HEK293 (cell line): Measurements from ENCODE around the gene PCNX3.
A peak's percentile ranks its signal among the peaks of the same experiment; 100 is the strongest.

Source experiments
- CTCF ChIA-PET: fragments of 350-600 bp; formaldehyde crosslinking; extraction: SDS; loops from one replicate; lab custom pipeline; 2021; ENCODE audit warnings: antibody characterized with exemption; lab: Yijun Ruan, JAX
- POLR2A ChIA-PET: fragments of 300-600 bp; formaldehyde crosslinking; extraction: SDS; loops from one replicate; lab custom pipeline; 2020; ENCODE audit warnings: antibody characterized with exemption, inconsistent platforms; lab: Yijun Ruan, JAX
- H3K27ac ChIP-seq: fragments of 200-500 bp; sonication (Bioruptor generic); 2 replicates; pipeline ENCODE4 v1.5.1; 2014; ENCODE audit warnings: low read depth, low read length, control low read depth, inconsistent platforms; ENCODE audit errors: extremely low read depth
- H3K36me3 ChIP-seq, 2 experiments: fragments of 200-500 bp in 1 of 2; sonication (Bioruptor generic) in 1 of 2; 1 replicate in 1 of 2; 2 replicates in 1 of 2; pipeline ENCODE4 v1.5.1; 2014 to 2017; ENCODE audit warnings: inconsistent platforms in 2 of 2, low read length in 2 of 2; ENCODE audit not compliant: control insufficient read depth in 2 of 2, insufficient read depth in 1 of 2
- H3K4me1 ChIP-seq: fragments of 200-500 bp; sonication (Bioruptor generic); 2 replicates; pipeline ENCODE4 v1.5.1; 2014; ENCODE audit warnings: mild to moderate bottlenecking, low read length, inconsistent platforms; ENCODE audit not compliant: control insufficient read depth, insufficient read depth
- H3K4me3 ChIP-seq: 2 replicates; pipeline ENCODE4 v1.5.1; 2011; ENCODE audit warnings: low read depth, mild to moderate bottlenecking, control low read depth, low read length, moderate library complexity
- H3K9me3 ChIP-seq: fragments of 200-500 bp; sonication (Bioruptor generic); 2 replicates; pipeline ENCODE4 v1.5.1; 2014; ENCODE audit warnings: low read depth, low read length, inconsistent platforms; ENCODE audit not compliant: control insufficient read depth, insufficient read depth
- HIC1 ChIP-seq: fragments of 450-650 bp; formaldehyde crosslinking; IDR thresholded peaks from 2 replicates; pipeline ENCODE4 v1.5.1; 2016; ENCODE audit warnings: missing biosample characterization, missing genetic modification characterization
- HOXD13 ChIP-seq: sonication (generic); formaldehyde crosslinking; IDR thresholded peaks from 2 replicates; pipeline ENCODE4 v1.8.0; 2022; ENCODE audit warnings: missing genetic modification reagents, borderline replicate concordance
- KLF8 ChIP-seq: fragments of 450-650 bp; formaldehyde crosslinking; IDR thresholded peaks from 2 replicates; pipeline ENCODE4 v1.5.1; 2016; ENCODE audit warnings: missing biosample characterization, missing genetic modification characterization
- REPIN1 ChIP-seq: fragments of 450-650 bp; formaldehyde crosslinking; IDR thresholded peaks from 2 replicates; pipeline ENCODE4 v1.5.1; 2017; ENCODE audit warnings: missing biosample characterization, missing genetic modification characterization, low read depth
- SP3 ChIP-seq: fragments of 450-650 bp; formaldehyde crosslinking; IDR thresholded peaks from 2 replicates; pipeline ENCODE4 v1.5.1; 2016; ENCODE audit warnings: missing biosample characterization, missing genetic modification characterization
- YY1 ChIP-seq: fragments of 450-650 bp; formaldehyde crosslinking; IDR thresholded peaks from 2 replicates; pipeline ENCODE4 v1.5.1; 2018; ENCODE audit warnings: missing biosample characterization, missing genetic modification characterization
- ZBTB6 ChIP-seq: fragments of 450-650 bp; formaldehyde crosslinking; IDR thresholded peaks from 2 replicates; pipeline ENCODE4 v1.5.1; 2017; ENCODE audit warnings: missing biosample characterization, missing genetic modification characterization
- ZBTB7A ChIP-seq: fragments of 450-650 bp; formaldehyde crosslinking; IDR thresholded peaks from 2 replicates; pipeline ENCODE4 v1.5.1; 2016; ENCODE audit warnings: low read depth, missing biosample characterization, missing genetic modification characterization
- ZFP3 ChIP-seq: fragments of 450-650 bp; formaldehyde crosslinking; IDR thresholded peaks from 2 replicates; pipeline ENCODE4 v1.5.1; 2016; ENCODE audit warnings: low read depth, missing biosample characterization, missing genetic modification characterization
- ZNF146 ChIP-seq: fragments of 450-650 bp; formaldehyde crosslinking; IDR thresholded peaks from 2 replicates; pipeline ENCODE4 v1.5.1; 2016; ENCODE audit warnings: missing biosample characterization, missing genetic modification characterization
- ZNF155 ChIP-seq: fragments of 450-650 bp; formaldehyde crosslinking; IDR thresholded peaks from 2 replicates; pipeline ENCODE4 v1.5.1; 2016; ENCODE audit warnings: missing biosample characterization, missing genetic modification characterization
- ZNF174 ChIP-seq: fragments of 450-650 bp; formaldehyde crosslinking; IDR thresholded peaks from 2 replicates; pipeline ENCODE4 v1.5.0; 2017; ENCODE audit warnings: missing biosample characterization, mild to moderate bottlenecking, missing genetic modification characterization
- ZNF175 ChIP-seq: fragments of 450-650 bp; formaldehyde crosslinking; IDR thresholded peaks from 2 replicates; pipeline ENCODE4 v1.5.1; 2016; ENCODE audit warnings: missing biosample characterization, missing genetic modification characterization
- ZNF223 ChIP-seq: fragments of 450-650 bp; formaldehyde crosslinking; IDR thresholded peaks from 2 replicates; pipeline ENCODE4 v1.5.1; 2016; ENCODE audit warnings: missing biosample characterization, missing genetic modification characterization
- ZNF23 ChIP-seq: fragments of 450-650 bp; formaldehyde crosslinking; IDR thresholded peaks from 2 replicates; pipeline ENCODE4 v1.5.1; 2016; ENCODE audit warnings: missing biosample characterization, missing genetic modification characterization, borderline replicate concordance
- ZNF311 ChIP-seq: fragments of 450-650 bp; formaldehyde crosslinking; IDR thresholded peaks from 2 replicates; pipeline ENCODE4 v1.5.1; 2017; ENCODE audit warnings: missing biosample characterization, missing genetic modification characterization, borderline replicate concordance
- ZNF335 ChIP-seq: fragments of 450-650 bp; formaldehyde crosslinking; conservative IDR thresholded peaks from 2 replicates; pipeline ENCODE4 v1.5.1; 2016; ENCODE audit warnings: missing biosample characterization, missing genetic modification characterization
- ZNF350 ChIP-seq: fragments of 450-650 bp; formaldehyde crosslinking; IDR thresholded peaks from 2 replicates; pipeline ENCODE4 v1.5.0; 2017; ENCODE audit warnings: missing biosample characterization, mild to moderate bottlenecking, missing genetic modification characterization
- ZNF366 ChIP-seq: fragments of 450-650 bp; formaldehyde crosslinking; conservative IDR thresholded peaks from 2 replicates; pipeline ENCODE4 v1.5.1; 2016; ENCODE audit warnings: missing biosample characterization, missing genetic modification characterization
- ZNF37A ChIP-seq: fragments of 450-650 bp; IDR thresholded peaks from 2 replicates; pipeline ENCODE4 v1.5.1; 2018; ENCODE audit warnings: missing biosample characterization, missing genetic modification characterization
- ZNF391 ChIP-seq: fragments of 450-650 bp; formaldehyde crosslinking; IDR thresholded peaks from 2 replicates; pipeline ENCODE4 v1.5.1; 2016; ENCODE audit warnings: low read depth, missing biosample characterization, missing genetic modification characterization, borderline replicate concordance
- ZNF404 ChIP-seq: fragments of 450-650 bp; formaldehyde crosslinking; IDR thresholded peaks from 2 replicates; pipeline ENCODE4 v1.5.1; 2017; ENCODE audit warnings: missing biosample characterization, missing genetic modification characterization
- ZNF416 ChIP-seq: fragments of 450-650 bp; formaldehyde crosslinking; IDR thresholded peaks from 2 replicates; pipeline ENCODE4 v1.5.1; 2016; ENCODE audit warnings: missing biosample characterization, missing genetic modification characterization
- ZNF510 ChIP-seq: fragments of 450-650 bp; formaldehyde crosslinking; IDR thresholded peaks from 2 replicates; pipeline ENCODE4 v1.5.1; 2018; ENCODE audit warnings: mild to moderate bottlenecking, missing genetic modification characterization, missing biosample characterization; ENCODE audit not compliant: insufficient replicate concordance
- ZNF514 ChIP-seq: fragments of 450-650 bp; formaldehyde crosslinking; IDR thresholded peaks from 2 replicates; pipeline ENCODE4 v1.5.1; 2016; ENCODE audit warnings: missing biosample characterization, missing genetic modification characterization
- ZNF560 ChIP-seq: fragments of 450-650 bp; formaldehyde crosslinking; IDR thresholded peaks from 2 replicates; pipeline ENCODE4 v1.5.1; 2017; ENCODE audit warnings: missing biosample characterization, missing genetic modification characterization, borderline replicate concordance
- ZNF596 ChIP-seq: fragments of 450-650 bp; IDR thresholded peaks from 2 replicates; pipeline ENCODE4 v1.5.0; 2018; ENCODE audit warnings: missing biosample characterization, mild to moderate bottlenecking, missing genetic modification characterization, moderate library complexity
- ZNF701 ChIP-seq: fragments of 450-650 bp; formaldehyde crosslinking; IDR thresholded peaks from 2 replicates; pipeline ENCODE4 v1.5.1; 2016; ENCODE audit warnings: missing biosample characterization, missing genetic modification characterization
- ZNF768 ChIP-seq: fragments of 450-650 bp; formaldehyde crosslinking; IDR thresholded peaks from 2 replicates; pipeline ENCODE4 v1.5.1; 2018; ENCODE audit warnings: missing biosample characterization, mild to moderate bottlenecking, missing genetic modification characterization
- ZNF777 ChIP-seq: fragments of 450-650 bp; formaldehyde crosslinking; IDR thresholded peaks from 2 replicates; pipeline ENCODE4 v1.5.1; 2017; ENCODE audit warnings: missing biosample characterization, missing genetic modification characterization, borderline replicate concordance
- ZNF792 ChIP-seq: fragments of 450-650 bp; formaldehyde crosslinking; IDR thresholded peaks from 2 replicates; pipeline ENCODE4 v1.5.1; 2016; ENCODE audit warnings: missing biosample characterization, missing genetic modification characterization
- ZNF837 ChIP-seq: fragments of 450-650 bp; formaldehyde crosslinking; IDR thresholded peaks from 2 replicates; pipeline ENCODE4 v1.5.1; 2016; ENCODE audit warnings: missing biosample characterization, missing genetic modification characterization
- ZSCAN30 ChIP-seq: fragments of 450-650 bp; IDR thresholded peaks from 2 replicates; pipeline ENCODE4 v1.5.1; 2018; ENCODE audit warnings: missing biosample characterization, mild to moderate bottlenecking, missing genetic modification characterization, moderate library complexity
- TF ChIP-seq, protein P1 (sequence below): fragments of 450-650 bp; formaldehyde crosslinking; IDR thresholded peaks from 2 replicates; pipeline ENCODE4 v1.5.1; 2017; ENCODE audit warnings: missing biosample characterization, missing genetic modification characterization

The PCNX3 gene

GRCh38 chr11:65569973-65570918, 45.3 kb upstream of the PCNX3 start, which contains the start of gene ZNRD2:
ZNRD2 (plus strand) TSS chr11:65570477; CDS start chr11:65570492, 15 bp downstream.
- H3K9me3 ChIP-seq: no peaks in the 10 kb centered on the region
- H3K4me3 ChIP-seq: peak within 1 kb of the TSS; percentile 74
- ChIA-PET CTCF (interaction anchor here (0.6 to 5.6 kb wide), 7 partner anchors 10 to 29 kb away, joined by 3 to 133 read pairs (median 11); partner anchors contain the start of gene LTBP3), POLR2A (interaction anchor here (0.6 to 4.2 kb wide), 16 partner anchors 10 to 289 kb away, joined by 3 to 41 read pairs (median 6); partner anchors contain the start of genes CFL1, KCNK7, LTBP3 and MALAT1)
- peaks cover 16% of the 10 kb centered on the region; the same call in 1 of the 2 replicates for H3K4me1 ChIP-seq
- H3K27ac ChIP-seq: peak within 1 kb of the TSS; percentile 93
- peaks cover 0 to 22% of the 10 kb centered on the region in 2 experiments; a peak in 1 of 3 replicates for H3K36me3 ChIP-seq
- TF ChIP-seq, protein P1, sequence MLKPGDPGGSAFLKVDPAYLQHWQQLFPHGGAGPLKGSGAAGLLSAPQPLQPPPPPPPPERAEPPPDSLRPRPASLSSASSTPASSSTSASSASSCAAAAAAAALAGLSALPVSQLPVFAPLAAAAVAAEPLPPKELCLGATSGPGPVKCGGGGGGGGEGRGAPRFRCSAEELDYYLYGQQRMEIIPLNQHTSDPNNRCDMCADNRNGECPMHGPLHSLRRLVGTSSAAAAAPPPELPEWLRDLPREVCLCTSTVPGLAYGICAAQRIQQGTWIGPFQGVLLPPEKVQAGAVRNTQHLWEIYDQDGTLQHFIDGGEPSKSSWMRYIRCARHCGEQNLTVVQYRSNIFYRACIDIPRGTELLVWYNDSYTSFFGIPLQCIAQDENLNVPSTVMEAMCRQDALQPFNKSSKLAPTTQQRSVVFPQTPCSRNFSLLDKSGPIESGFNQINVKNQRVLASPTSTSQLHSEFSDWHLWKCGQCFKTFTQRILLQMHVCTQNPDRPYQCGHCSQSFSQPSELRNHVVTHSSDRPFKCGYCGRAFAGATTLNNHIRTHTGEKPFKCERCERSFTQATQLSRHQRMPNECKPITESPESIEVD (tag by site-specific recombination): no peak
- TF ChIP-seq ZNF311 (no peak), ZNF404 (tag by site-specific recombination) (no peak), HIC1 (tag by site-specific recombination) (0 out of 2 replicates have a peak, but pooled peaks have one; percentile 27), ZNF560 (tag by site-specific recombination) (no peak), REPIN1 (tag by site-specific recombination) (no peak), ZBTB7A (tag by site-specific recombination) (no peak), ZNF23 (tag by site-specific recombination) (no peak), YY1 (tag by site-specific recombination) (peak; percentile 82; the same call in 1 of the 2 replicates), ZNF596 (tag by site-specific recombination) (no peak), ZNF37A (tag by site-specific recombination) (no peak), ZNF155 (tag by site-specific recombination) (no peak), ZNF701 (tag by site-specific recombination) (no peak), ZNF416 (tag by site-specific recombination) (no peak), ZNF514 (tag by site-specific recombination) (no peak), ZNF391 (0 out of 2 replicates have a peak, but pooled peaks have one; percentile 65), ZNF510 (tag by site-specific recombination) (no peak), ZNF768 (tag by site-specific recombination) (no peak), ZNF175 (no peak), ZNF335 (tag by site-specific recombination) (peak; percentile 93), ZNF792 (tag by site-specific recombination) (no peak), ZNF837 (tag by site-specific recombination) (no peak), ZNF146 (tag by site-specific recombination) (no peak), ZNF350 (tag by site-specific recombination) (no peak), ZFP3 (tag by site-specific recombination) (no peak), ZBTB6 (tag by site-specific recombination) (no peak), KLF8 (tag by site-specific recombination) (peak; percentile 95), ZNF777 (tag by site-specific recombination) (no peak), ZSCAN30 (peak; percentile 86), ZNF174 (tag by site-specific recombination) (no peak), ZNF366 (no peak; the same call in 1 of the 2 replicates), ZNF223 (tag by site-specific recombination) (no peak), HOXD13 (CRISPR knock-in tag) (no peak), SP3 (tag by site-specific recombination) (peak; percentile 97)
